H9 (cell line): Measurements from ENCODE around the gene AFAP1. TPM values are rescaled to one million over a fixed set of nuclear protein-coding genes. Genes with fewer than 3 reads are reported as not detected.

ENCODE experiments used
- DNase-seq: peaks from one replicate; pipeline ENCODE4 v3.0.0-alpha.2; 2017
- H2AFZ ChIP-seq: one replicate; pipeline ENCODE4 v1.6.1; 2013; ENCODE audit warnings: mild to moderate bottlenecking, low read length, control low read depth, moderate library complexity
- H2AK5ac ChIP-seq: 2 replicates; pipeline ENCODE4 v1.6.1; 2013; ENCODE audit warnings: low read length, control low read depth, mixed read lengths; ENCODE audit not compliant: insufficient read length
- H2BK120ac ChIP-seq: one replicate; pipeline ENCODE4 v1.6.1; 2013; ENCODE audit warnings: low read depth, mild to moderate bottlenecking, low read length, control low read depth, inconsistent platforms; ENCODE audit not compliant: poor library complexity, severe bottlenecking
- H2BK12ac ChIP-seq: 2 replicates; pipeline ENCODE4 v1.6.1; 2013; ENCODE audit warnings: low read length, control low read depth, mixed read lengths, low read depth; ENCODE audit not compliant: insufficient read length
- H2BK15ac ChIP-seq: 2 replicates; pipeline ENCODE4 v1.6.1; 2013; ENCODE audit warnings: low read depth, low read length, control low read depth
- H2BK20ac ChIP-seq: one replicate; pipeline ENCODE4 v1.6.1; 2013; ENCODE audit warnings: low read depth, mild to moderate bottlenecking, low read length, control low read depth, inconsistent platforms; ENCODE audit not compliant: poor library complexity, severe bottlenecking
- H2BK5ac ChIP-seq: 2 replicates; pipeline ENCODE4 v1.6.1; 2013; ENCODE audit warnings: low read length, control low read depth, mixed read lengths; ENCODE audit not compliant: insufficient read length
- H3K14ac ChIP-seq: 2 replicates; pipeline ENCODE4 v1.6.1; 2013; ENCODE audit warnings: low read length, control low read depth; ENCODE audit not compliant: insufficient read depth
- H3K18ac ChIP-seq: 2 replicates; pipeline ENCODE4 v1.6.1; 2013; ENCODE audit warnings: low read depth, mild to moderate bottlenecking, mixed read lengths, low read length, control low read depth; ENCODE audit not compliant: insufficient read length
- H3K23ac ChIP-seq: 2 replicates; pipeline ENCODE4 v1.6.1; 2013; ENCODE audit warnings: low read length, control low read depth, mixed read lengths, low read depth; ENCODE audit not compliant: insufficient read length
- H3K23me2 ChIP-seq: 2 replicates; pipeline ENCODE4 v1.6.1; 2013; ENCODE audit warnings: low read depth, mild to moderate bottlenecking, mixed read lengths, low read length, control low read depth; ENCODE audit not compliant: insufficient read length, poor library complexity, severe bottlenecking
- H3K27ac ChIP-seq: 2 replicates; pipeline ENCODE4 v1.5.1; 2013; ENCODE audit warnings: low read length, control low read depth, mixed read lengths, low read depth; ENCODE audit not compliant: insufficient read length
- H3K27me3 ChIP-seq: 2 replicates; pipeline ENCODE4 v1.6.1; 2013; ENCODE audit warnings: low read length, control low read depth, inconsistent platforms; ENCODE audit not compliant: insufficient read depth
- H3K4ac ChIP-seq: 2 replicates; pipeline ENCODE4 v1.6.1; 2013; ENCODE audit warnings: low read depth, mild to moderate bottlenecking, control low read depth, inconsistent platforms, low read length, moderate library complexity
- H3K4me1 ChIP-seq: 2 replicates; pipeline ENCODE4 v1.6.1; 2013; ENCODE audit warnings: low read length, control low read depth, inconsistent platforms; ENCODE audit not compliant: insufficient read depth
- H3K4me2 ChIP-seq: 2 replicates; pipeline ENCODE4 v1.6.1; 2013; ENCODE audit warnings: low read length, control low read depth, mixed read lengths; ENCODE audit not compliant: insufficient read length, insufficient read depth
- H3K56ac ChIP-seq: 2 replicates; pipeline ENCODE4 v1.6.1; 2013; ENCODE audit warnings: low read depth, mild to moderate bottlenecking, mixed read lengths, low read length, control low read depth; ENCODE audit not compliant: insufficient read length
- H3K79me1 ChIP-seq: 2 replicates; pipeline ENCODE4 v1.6.1; 2013; ENCODE audit warnings: low read depth, mild to moderate bottlenecking, moderate library complexity, low read length, control low read depth, inconsistent platforms; ENCODE audit not compliant: insufficient read depth, poor library complexity, severe bottlenecking
- H3K79me2 ChIP-seq: 2 replicates; pipeline ENCODE4 v1.6.1; 2013; ENCODE audit warnings: low read length, control low read depth, inconsistent platforms; ENCODE audit not compliant: insufficient read depth
- H3K9ac ChIP-seq: 2 replicates; pipeline ENCODE4 v1.6.1; 2013; ENCODE audit warnings: low read length, control low read depth, mixed read lengths; ENCODE audit not compliant: insufficient read length; ENCODE audit errors: extremely low read depth
- H3K9me3 ChIP-seq: one replicate; pipeline ENCODE4 v1.6.1; 2013; ENCODE audit warnings: low read depth, low read length, inconsistent platforms; ENCODE audit not compliant: control insufficient read depth
- H3T11ph ChIP-seq: one replicate; pipeline ENCODE4 v1.6.1; 2013; ENCODE audit warnings: mild to moderate bottlenecking, low read length, control low read depth, inconsistent platforms
- H4K20me1 ChIP-seq: one replicate; pipeline ENCODE4 v1.6.1; 2013; ENCODE audit not compliant: control insufficient read depth, insufficient read length, insufficient read depth
- H4K5ac ChIP-seq: 2 replicates; pipeline ENCODE4 v1.6.1; 2013; ENCODE audit warnings: low read depth, mild to moderate bottlenecking, mixed read lengths, low read length, control low read depth; ENCODE audit not compliant: insufficient read length
- H4K8ac ChIP-seq: replicated peaks from 2 replicates; pipeline ENCODE4 v1.6.1; 2013; ENCODE audit warnings: low read length, control low read depth, mixed read lengths, low read depth; ENCODE audit not compliant: insufficient read length
- H4K91ac ChIP-seq: 2 replicates; pipeline ENCODE4 v1.6.1; 2013; ENCODE audit warnings: low read depth, mild to moderate bottlenecking, moderate library complexity, mixed read lengths, low read length, control low read depth; ENCODE audit not compliant: insufficient read length
- H3K27ac Mint-ChIP-seq, 3 experiments: 2 replicates in 2 of 3; 3 replicates in 1 of 3; pipeline ENCODE4 v1.8.0; 2020 to 2021; ENCODE audit warnings: mixed read lengths in 3 of 3, mild to moderate bottlenecking in 1 of 3, moderate library complexity in 1 of 3
- H3K27me3 Mint-ChIP-seq: 2 replicates; pipeline ENCODE4 v1.8.0; 2021; ENCODE audit warnings: low read depth, mild to moderate bottlenecking, moderate library complexity, mixed read lengths
- H3K36me3 Mint-ChIP-seq, 3 experiments: 2 replicates in 2 of 3; 3 replicates in 1 of 3; pipeline ENCODE4 v1.8.0; 2020 to 2021; ENCODE audit warnings: low read depth in 3 of 3, mixed read lengths in 3 of 3; ENCODE audit not compliant: insufficient read depth in 1 of 3
- H3K4me1 Mint-ChIP-seq, 2 experiments: 2 replicates each; pipeline ENCODE4 v1.8.0; 2020; ENCODE audit warnings: mixed read lengths in 2 of 2
- H3K4me3 Mint-ChIP-seq, 2 experiments: 2 replicates in 1 of 2; 3 replicates in 1 of 2; pipeline ENCODE4 v1.8.0; 2020 to 2021; ENCODE audit warnings: mild to moderate bottlenecking in 2 of 2, mixed read lengths in 2 of 2, moderate library complexity in 1 of 2
- H3K9me3 Mint-ChIP-seq, 2 experiments: 2 replicates in 1 of 2; 3 replicates in 1 of 2; pipeline ENCODE4 v1.8.0; 2020; ENCODE audit warnings: mild to moderate bottlenecking in 2 of 2, mixed read lengths in 2 of 2, moderate library complexity in 1 of 2
- CTCF ChIP-seq: fragments of 200-600 bp; sonication (generic); conservative IDR thresholded peaks from 3 replicates; pipeline ENCODE4 v1.8.0; 2021; ENCODE audit warnings: antibody characterized with exemption, mild to moderate bottlenecking
- WGBS: extraction: QIAGEN DNeasy Blood & Tissue Kit; methylation state at CpG from one replicate; pipeline ENCODE4 v1.1.7; 2013; ENCODE audit warnings: missing lambda C conversion rate, low lambda C conversion rate, mixed read lengths; ENCODE audit not compliant: insufficient read length; ENCODE audit errors: extremely low coverage; 5-methylcytosine and 5-hydroxymethylcytosine counted together
- total RNA-seq: library from RNA; stranded (reverse); gene quantifications from 2 replicates; pipeline ENCODE4 v1.2.1, GENCODE V29; 2021

Gene AFAP1
- total RNA-seq, 1 experiment from 2014 or later: 6.5 TPM

GRCh38 chr4:7831858-7832730, 107.6 kb downstream of the AFAP1 start:
- H3K9ac ChIP-seq: no peak overlapping the region

More at GRCh38 chr4:7831858-7832730, 107.6 kb downstream of the AFAP1 start:
- Histone ChIP-seq H3K23ac (no peak overlapping the region), H3K27ac (no peak overlapping the region), H3K79me2 (no peaks in the 10 kb centered on the region), H3K4me1 (peaks cover 6% of the 10 kb centered on the region; the same call in 1 of the 2 replicates), H3K4ac (no peak overlapping the region), H3K18ac (no peak overlapping the region), H2BK15ac (no peak overlapping the region), H4K20me1 (no peaks in the 10 kb centered on the region), H3K79me1 (no peaks in the 10 kb centered on the region), H2BK120ac (no peak overlapping the region), H2AFZ (no peak overlapping the region), H3K4me2 (no peak overlapping the region), H3K9me3 (no peaks in the 10 kb centered on the region), H2BK12ac (no peak overlapping the region), H3K23me2 (no peaks in the 10 kb centered on the region), H4K8ac (no peak overlapping the region), H4K5ac (no peak overlapping the region), H3K14ac (no peak overlapping the region), H2AK5ac (no peak overlapping the region), H3K56ac (no peak overlapping the region), H3T11ph (no peak overlapping the region), H4K91ac (no peak overlapping the region), H2BK20ac (no peak overlapping the region), H2BK5ac (no peak overlapping the region), H3K27me3 (no peaks in the 10 kb centered on the region)
- Mint-ChIP-seq H3K4me3 (no peak overlapping the region), H3K9me3 (no peaks in the 10 kb centered on the region; a peak in 1 of 5 replicates), H3K27me3 (no peaks in the 10 kb centered on the region), H3K36me3 (peaks cover 10 to 27% (median 16%) of the 10 kb centered on the region in 3 experiments), H3K27ac (no peak overlapping the region), H3K4me1 (peaks cover 19% of the 10 kb centered on the region in 2 experiments)
- DNase-seq: no peak
- WGBS: no CpG with 5 or more reads among the region's 14 CpGs
- TF ChIP-seq CTCF: no peak
